ENCODE results near the gene PM20D1. TPM values are rescaled to one million over a fixed set of nuclear protein-coding genes. Genes with fewer than 3 reads are reported as not detected.
"Not testable (repeated sequence)": the region's sequence is repeated elsewhere in the genome, so short reads cannot be mapped to it uniquely, and the experiment has no call there.

The PM20D1 gene
- total RNA-seq, 2 donors from 2014 or later = 0.23 to 0.24 TPM

- intact Hi-C loops (cut with DNase I) = no loop called here
- DNase-seq (ENCODE audit: low spot score) = no peak
Observed at GRCh38 chr1:205843036-205843859, 6.7 kb downstream of the PM20D1 start.

GRCh38 chr1:205842229-205842628, 7.7 kb downstream of the PM20D1 start:
- DNase-seq (ENCODE audit: low spot score) = no peak
- intact Hi-C loops (cut with DNase I) = no loop called here

DNA sequence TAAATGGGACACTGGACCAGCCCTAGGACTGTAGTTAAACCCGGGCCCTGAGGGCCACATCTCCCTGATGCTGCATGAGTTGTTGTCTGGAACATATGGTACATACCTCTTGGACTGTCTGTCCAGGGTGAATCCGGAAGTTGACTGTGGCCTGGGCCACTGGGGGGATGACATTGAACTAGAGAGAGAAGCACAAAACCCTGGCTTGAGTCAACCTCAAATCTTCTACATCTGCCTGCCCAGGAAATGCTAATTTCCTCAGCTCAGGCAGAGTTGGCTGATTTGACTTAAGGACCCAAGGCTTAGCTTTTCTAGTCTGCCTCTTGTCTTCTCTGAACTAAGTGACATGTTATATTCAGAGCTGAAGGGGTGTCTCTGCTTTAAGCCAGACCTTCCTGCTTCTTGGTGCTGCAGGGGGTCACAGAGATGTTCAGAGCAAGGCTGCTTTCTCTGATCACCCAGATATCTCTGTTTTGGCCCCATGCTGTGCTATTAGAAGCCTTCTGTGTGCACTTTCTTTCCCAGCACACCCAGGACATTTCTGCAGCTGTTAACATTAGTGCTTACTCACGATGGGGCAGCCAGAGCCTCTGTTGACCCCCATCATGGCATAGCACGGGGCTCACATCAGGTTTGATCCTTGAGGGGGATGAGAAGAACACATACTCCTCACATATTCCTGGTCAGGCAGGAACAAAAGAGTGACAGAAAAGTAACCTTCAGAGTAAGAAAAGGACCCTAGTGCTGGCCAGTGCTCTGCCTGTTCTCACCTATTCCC, 9.6 kb downstream of the PM20D1 start:
- no peak for DNase-seq (ENCODE audit: low spot score)

GRCh38 chr1:205837382-205837970, 12.5 kb downstream of the PM20D1 start:
- intact Hi-C loops (cut with DNase I) = no loop called here
- DNase-seq (ENCODE audit: low spot score) = no peak

More for the DNA sequence above, 9.6 kb downstream of the PM20D1 start:
- intact Hi-C loops (cut with DNase I) = no loop called here

- intact Hi-C loops (cut with DNase I) = no loop called here
- DNase-seq (ENCODE audit: low spot score) = no peak
Observed at GRCh38 chr1:205834751-205835150, 15.2 kb downstream of the PM20D1 start.

- intact Hi-C loops (cut with DNase I) = no loop called here
- DNase-seq (ENCODE audit: low spot score) = no peak
Observed at GRCh38 chr1:205832326-205832751, 17.6 kb downstream of the PM20D1 start.

DNA sequence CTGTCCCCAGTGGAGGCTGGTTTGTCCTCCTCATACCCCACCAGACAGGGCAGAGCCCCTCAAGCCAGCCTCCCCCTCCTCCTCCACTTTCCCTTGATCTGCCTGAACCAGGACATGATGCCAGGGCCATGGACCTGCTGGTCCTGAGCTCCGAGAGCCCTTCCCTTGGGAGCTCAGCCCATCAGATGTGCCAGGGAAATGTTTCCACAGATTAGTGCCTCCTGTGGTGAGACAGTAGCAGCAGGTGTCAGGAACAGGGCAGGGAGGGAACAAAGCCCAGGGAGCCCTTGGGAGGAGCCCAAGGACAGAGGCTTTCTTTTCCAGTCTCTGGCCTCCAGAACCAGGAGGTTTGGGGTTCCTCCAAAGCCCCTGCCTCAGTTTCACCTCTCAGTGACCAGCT, 22.3 kb downstream of the PM20D1 start:
- DNase-seq (ENCODE audit: low spot score) = no peak
- intact Hi-C loops (cut with DNase I) = no loop called here

DNA sequence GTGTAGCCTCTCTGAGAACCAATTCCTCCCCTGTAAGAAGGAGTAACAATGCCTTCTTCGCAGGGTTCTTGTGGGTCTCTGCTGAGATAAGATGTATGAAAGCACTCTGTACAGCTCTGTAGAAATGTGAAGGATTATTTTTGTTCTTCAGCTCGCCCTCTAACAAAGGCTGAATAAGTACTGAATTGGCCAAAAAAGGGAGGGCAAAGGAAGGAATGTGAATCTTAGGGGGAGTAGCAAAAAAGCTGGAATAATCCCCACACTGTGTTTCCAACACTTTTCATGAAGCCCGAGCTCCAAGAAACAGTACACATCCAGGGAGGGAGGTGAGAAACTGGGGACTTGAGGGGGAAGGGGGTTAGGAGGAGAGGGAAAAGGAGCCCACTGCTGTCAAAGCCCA, 22.9 kb downstream of the PM20D1 start:
- intact Hi-C loops (cut with DNase I) = no loop called here

DNA sequence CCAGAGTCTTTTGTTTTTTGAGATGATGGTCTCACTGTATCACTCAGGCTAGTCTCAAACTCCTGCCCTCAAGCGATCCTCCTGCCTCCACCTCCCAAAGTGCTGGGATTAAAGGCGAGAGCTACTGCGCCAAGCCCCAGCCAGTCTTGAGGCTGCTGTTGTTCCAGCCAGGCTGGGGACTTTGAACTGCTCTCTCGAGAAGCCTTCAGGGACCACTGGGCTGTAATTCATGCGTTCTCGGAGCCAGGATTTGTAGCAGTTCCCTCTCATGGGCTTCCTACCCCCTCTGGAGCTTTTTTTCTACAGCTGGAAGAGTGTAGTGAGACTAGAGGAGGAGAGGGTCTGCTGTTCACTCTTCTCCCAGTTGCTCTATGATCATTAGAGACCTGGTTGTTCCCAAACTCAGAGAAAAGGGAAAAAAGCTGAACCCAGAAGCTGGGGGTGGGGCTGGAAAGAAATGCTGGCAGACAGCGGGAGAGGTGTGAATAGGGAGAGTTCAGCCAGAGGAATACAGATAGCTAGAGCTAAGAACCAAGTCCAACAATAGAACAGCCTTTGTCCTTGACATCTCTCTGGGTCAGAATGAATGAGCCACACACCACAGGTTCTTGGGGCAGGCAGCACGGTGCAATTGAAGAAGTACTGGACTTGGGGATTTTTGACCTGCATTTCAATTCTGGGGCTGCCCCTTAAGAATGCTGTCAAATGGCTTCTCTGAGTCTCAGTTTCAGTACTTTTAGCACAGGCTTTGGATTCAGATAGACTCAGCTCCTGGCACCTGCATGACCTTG, 23.7 kb downstream of the PM20D1 start:
- no peak for DNase-seq (ENCODE audit: low spot score)
- intact Hi-C loops (cut with DNase I) = no loop called here

More for the DNA sequence above, 22.9 kb downstream of the PM20D1 start:
- no peak for DNase-seq (ENCODE audit: low spot score)

DNA sequence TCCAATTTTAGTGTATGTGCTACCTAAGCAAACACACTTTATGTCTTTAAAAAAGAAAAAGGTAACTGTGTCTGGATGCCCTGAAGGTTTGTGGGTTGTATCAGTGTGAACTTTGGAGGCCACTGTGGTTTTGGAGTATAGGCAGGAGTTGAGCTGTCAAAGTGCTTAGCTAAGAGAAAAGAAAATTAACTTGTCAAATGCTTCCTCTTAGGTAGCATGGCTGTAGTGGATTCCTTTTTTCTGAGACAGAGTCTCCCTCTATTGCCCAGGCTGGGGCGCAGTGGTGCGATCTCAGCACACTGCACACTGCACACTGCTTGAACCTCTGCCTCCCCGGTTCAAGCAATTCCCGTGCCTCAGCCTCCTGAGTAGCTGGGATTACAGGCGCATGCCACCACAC, 25.8 kb downstream of the PM20D1 start:
- DNase-seq (ENCODE audit: low spot score) = no peak
- intact Hi-C loops (cut with DNase I) = no loop called here

- intact Hi-C loops (cut with DNase I); DNase-seq (ENCODE audit: low spot score): not testable (repeated sequence)
Observed at GRCh38 chr1:205823260-205823659, 26.7 kb downstream of the PM20D1 start.

DNA sequence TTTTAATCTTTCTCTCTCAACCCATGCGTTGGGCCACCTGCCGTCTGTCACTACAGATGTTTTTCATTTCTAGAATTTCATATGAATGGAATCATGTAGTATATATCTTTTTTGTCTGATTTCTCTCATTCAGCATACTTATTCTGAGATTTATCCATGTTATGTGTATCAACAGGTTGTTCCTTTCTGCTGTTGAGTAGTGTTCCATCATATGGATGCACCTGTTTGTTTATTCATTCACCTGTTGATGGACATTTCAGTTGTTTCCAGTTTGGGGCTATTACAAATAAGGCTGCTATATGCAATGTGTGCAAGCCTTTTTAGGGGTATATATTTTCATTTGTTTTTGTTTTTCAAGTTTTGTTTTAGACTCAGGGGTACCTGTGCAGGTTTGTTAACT, 27.5 kb downstream of the PM20D1 start:
- no peak for DNase-seq (ENCODE audit: low spot score)
- intact Hi-C loops (cut with DNase I) = no loop called here

DNA sequence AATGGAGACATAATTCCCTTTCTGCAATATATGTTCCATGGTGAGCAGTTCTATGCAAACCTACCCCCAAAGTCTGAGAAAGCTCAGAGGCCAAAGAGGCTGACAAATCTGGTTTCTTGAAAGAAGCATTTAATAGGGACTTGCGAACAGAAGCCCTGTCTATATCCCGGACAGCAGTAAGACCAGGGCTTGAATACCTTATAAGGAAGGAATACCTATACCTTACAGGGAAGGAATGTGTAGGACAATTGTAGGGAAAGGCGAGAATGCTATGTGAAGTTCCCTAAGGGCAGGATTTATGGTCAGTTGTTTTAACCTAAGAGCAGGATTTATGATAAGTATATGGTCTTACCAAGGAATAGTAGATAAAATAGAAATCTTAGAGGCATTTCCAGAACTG, 31.9 kb downstream of the PM20D1 start:
- DNase-seq (ENCODE audit: low spot score) = no peak
- intact Hi-C loops (cut with DNase I) = no loop called here

- intact Hi-C loops (cut with DNase I) = no loop called here
- DNase-seq (ENCODE audit: low spot score) = no peak
Observed at GRCh38 chr1:205817364-205817763, 32.6 kb downstream of the PM20D1 start.

- DNase-seq (ENCODE audit: low spot score) = no peak
- intact Hi-C loops (cut with DNase I) = no loop called here
Observed at GRCh38 chr1:205813755-205814058, 36.2 kb downstream of the PM20D1 start.

- peak; percentile 96 for DNase-seq (ENCODE audit: low spot score)
- intact Hi-C loops (cut with DNase I) = no loop called here
Observed at GRCh38 chr1:205812878-205813754, 36.8 kb downstream of the PM20D1 start, which contains the start of gene SLC41A1. TSS of gene SLC41A1 (minus strand) at chr1:205813198. CDS start at chr1:205810441, 2,757 bp downstream.

- DNase-seq (ENCODE audit: low spot score) = peak; percentile 55
- intact Hi-C loops (cut with DNase I) = no loop called here
Observed at GRCh38 chr1:205812271-205812877, 37.6 kb downstream of the PM20D1 start.

DNA sequence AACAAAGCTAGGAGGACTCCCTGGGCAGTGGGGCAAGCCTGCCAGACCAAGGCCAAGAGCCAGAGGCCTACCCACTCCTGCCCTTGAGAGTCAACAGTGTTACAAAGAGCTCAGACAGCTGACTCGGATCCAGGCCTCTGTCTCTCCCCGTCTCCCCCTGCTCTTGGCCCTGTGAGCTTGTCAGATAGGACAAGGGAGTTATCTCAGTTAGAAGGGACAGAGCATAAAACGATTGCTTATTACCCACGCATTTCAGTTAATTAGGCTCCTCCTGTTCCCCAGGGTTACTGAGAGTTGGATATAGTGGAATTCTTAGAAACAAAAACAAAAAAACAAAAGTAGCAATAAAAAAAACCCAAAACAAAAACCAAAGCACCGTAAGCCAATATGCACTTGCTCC, 38.3 kb downstream of the PM20D1 start:
- peak; percentile 32 for DNase-seq (ENCODE audit: low spot score)
- intact Hi-C loops (cut with DNase I) = no loop called here
